ENCODE results near the gene MLN.

GRCh38 chr6:33843131-33844121 lies 39.6 kb upstream of the MLN start:
- TF ChIP-seq EZH2 (IDR thresholded peaks at IDR 0.05; ENCODE audit: low read depth, unreplicated experiment) (no peak), POLR2AphosphoS5 (IDR thresholded peaks at IDR 0.05; ENCODE audit: low read depth) (no peak), CTCF (conservative IDR thresholded peaks at IDR 0.05; ENCODE audit: low read depth in 2 of 2) (no peak), CREB1 (CRISPR knock-in tag; IDR thresholded peaks at IDR 0.05; ENCODE audit: low read depth) (no peak), EZH2phosphoT487 (IDR thresholded peaks at IDR 0.05; ENCODE audit: unreplicated experiment) (no peak), REST (IDR thresholded peaks at IDR 0.05; ENCODE audit: unreplicated experiment) (no peak), ETS1 (IDR thresholded peaks at IDR 0.05) (no peak), JUNB (IDR thresholded peaks at IDR 0.05; ENCODE audit: unreplicated experiment) (no peak)
